ENCODE measurements around the gene RNLS. TPM values are rescaled to one million over a fixed set of nuclear protein-coding genes. Genes with fewer than 3 reads are reported as not detected.

Gene RNLS
- total RNA-seq, 1 experiment from 2014 or later = 0.45 TPM

DNA sequence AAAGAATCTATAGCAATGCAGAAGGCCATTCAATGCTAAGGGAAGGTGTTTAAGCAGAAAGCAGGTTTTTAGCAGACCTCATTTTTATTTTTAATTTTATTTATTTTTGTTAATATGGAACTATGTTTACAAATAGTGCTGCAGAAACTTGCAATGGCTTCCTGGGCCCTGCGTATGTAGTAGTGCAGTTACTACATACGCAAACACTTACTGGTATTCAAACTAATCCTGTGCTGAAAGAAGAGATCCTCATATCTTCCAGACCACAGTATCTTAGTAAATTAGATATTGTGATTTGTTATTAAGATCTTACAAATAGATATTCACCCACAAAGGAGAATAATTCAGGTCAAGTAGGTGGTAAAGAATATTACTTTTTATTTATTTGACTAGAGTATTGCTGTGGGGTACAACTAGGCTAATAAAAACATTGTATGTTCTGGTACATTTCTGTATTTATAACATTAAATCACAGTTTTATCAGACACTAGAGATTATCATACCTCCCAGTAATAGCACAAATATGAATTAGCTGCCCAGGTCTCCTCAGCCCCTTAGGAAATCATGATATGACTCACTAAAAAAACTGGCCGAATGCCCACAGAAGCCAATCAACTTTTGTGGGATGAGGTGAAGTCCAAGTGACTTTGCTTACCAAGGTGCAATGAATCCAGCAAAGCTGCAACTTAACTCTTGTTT is 57.6 kb downstream of the RNLS start:
- DNase-seq (ENCODE audit: extremely low read depth, low read depth) = peak; percentile 18

DNA sequence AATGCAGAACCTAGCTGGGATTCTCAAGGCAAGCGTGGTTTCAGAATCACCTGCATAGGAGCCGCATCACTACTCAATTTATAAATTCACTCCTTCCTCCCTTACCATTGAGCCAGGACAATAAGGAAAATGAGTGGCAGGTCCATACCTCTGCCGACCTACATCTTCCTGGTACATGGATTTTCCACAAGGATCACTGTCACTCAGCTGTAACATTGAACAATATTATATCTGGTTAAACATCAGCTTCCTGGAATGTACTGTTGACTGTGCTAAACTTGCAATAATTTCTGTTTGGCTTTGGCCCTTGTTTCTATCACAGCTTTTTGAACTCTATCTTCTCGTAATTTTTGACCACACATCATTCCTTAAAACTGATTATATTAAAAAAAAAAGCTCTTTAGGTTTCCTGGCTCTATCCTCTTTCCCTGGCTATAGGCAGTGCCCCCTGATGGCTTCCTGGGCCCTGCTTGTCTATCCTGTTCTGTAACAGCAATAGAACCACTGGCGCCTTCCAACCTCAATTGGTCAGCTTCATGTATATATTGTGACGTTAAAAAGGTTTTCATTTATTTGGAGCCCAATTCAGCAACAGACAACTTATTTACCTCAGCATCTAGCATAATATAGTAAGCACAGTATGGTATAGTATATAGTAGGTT is 59.2 kb downstream of the RNLS start:
- no peak for DNase-seq (ENCODE audit: extremely low read depth, low read depth)

DNA sequence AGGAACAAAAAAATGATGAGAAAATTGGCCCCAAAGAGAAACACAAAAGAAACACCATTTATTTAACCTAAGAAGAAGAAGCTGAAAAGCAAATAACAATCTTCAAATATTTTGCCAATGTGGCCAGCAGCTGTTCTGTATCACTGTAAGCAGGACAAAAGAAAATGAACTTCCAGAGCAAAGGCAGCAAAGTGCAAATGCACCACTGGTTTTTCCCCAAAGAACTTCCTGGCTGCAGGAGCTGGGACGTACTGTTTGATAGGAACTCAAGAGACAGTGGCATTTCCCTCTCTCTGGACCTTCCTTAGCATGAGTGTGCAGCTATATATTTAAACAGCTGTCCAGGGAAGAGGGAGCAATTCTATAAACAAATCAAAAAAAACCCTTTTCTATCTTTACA is 60.4 kb downstream of the RNLS start:
- no peak for DNase-seq (ENCODE audit: extremely low read depth, low read depth)

DNA sequence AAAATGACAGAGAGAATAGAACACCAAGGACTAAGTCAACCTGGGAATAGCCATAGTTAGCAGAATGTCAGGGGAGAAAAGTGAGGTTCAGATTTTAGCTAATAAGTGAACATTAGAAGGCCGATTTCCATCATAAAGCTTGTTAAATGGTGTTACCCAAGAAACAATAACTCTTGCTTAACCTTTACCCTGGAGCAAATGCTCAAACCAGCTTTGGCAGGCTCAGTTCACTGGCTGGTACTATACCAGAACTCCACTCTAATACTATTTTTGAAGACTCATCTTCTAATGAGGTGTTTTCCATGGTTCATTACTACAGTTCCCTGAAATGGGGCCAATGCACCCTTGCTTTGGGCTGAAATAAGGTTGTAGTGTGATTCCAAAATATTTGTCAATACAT is 61.3 kb downstream of the RNLS start:
- DNase-seq (ENCODE audit: extremely low read depth, low read depth) = no peak

DNA sequence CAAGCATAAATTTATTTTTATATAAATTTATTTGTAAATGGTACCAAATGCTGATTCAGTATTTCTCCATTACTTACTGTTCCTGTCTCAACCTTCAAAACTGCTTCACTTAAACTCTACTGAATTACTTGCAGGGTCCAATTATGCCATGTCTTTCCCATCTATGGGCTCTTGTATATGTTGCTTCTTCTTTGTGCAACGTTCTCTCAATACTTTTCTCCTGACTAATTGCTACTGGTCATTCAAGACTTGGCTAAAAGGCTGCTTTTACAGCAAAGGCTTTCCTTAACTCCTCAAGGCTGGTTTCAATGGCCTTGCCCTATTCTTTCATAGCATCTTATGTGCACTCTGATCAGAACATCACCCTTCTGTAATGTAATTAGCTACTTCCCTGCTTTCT is 67.9 kb downstream of the RNLS start:
- DNase-seq (ENCODE audit: extremely low read depth, low read depth) = no peak

DNA sequence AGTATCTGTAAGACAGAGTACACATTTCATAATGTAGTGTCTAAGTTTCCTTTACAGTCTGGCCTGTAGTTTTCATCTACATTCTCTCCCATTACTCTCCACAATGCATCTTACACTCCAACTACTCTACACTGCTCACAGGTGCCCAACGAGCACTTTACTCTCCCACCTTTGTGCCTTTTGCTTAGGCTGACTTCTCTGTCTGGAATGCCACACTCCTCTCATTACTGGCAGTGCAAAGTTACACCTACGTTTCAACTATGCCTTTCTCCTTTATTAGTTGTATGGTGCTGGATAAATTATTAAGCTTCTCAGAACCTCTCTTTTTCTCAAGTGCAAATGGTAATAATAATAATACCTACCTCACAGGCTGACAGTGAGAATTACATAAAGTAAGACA is 70.5 kb downstream of the RNLS start:
- DNase-seq (ENCODE audit: extremely low read depth, low read depth) = no peak

DNA sequence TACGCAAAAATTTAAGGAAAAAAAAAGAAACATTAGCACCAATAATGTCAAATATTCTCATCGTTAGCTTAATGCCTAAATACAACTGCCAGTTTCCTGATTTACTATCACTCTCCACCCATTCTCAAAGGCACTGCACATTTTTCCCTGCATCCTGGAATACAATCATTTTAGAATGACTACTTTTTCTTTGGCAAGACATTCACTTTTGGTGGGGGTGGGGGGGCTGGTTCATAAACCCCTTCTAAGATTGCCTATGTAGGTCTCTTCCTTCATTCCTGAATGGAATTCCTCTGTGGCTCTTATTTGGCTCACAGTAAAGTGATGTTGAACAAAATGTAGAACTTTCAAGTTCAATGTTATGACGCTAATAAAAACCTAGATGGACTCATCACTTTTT is 74.3 kb downstream of the RNLS start:
- DNase-seq (ENCODE audit: extremely low read depth, low read depth) = no peak

DNA sequence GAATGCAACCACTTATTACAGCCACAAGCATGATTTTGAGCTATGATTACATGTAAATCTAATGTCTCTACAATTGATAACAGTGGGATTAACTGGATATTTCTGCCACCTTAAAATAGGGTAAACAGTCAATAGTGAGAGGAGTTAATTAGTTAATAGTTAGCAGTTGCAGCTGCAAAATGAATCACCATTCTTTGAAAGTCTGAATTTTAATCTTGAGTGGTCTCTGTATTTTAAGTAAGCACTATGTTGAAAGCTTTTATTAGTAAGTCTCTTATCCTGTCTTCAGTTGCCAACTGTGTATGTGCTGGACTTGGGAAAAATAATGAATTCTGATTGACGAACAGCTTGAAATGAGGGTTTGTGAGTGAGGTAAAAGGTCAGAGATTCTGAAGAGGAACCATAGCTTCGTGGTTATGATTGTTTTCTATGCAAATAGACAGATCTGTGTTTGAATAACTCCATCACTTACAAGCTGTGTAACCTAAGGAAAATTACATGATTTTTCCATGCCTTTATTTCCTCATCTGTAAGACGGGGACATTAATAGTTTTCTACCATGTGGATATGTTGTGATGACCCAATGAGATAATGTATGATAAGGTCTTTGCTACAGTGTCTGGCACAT is 75.2 kb downstream of the RNLS start:
- DNase-seq (ENCODE audit: extremely low read depth, low read depth) = no peak

DNA sequence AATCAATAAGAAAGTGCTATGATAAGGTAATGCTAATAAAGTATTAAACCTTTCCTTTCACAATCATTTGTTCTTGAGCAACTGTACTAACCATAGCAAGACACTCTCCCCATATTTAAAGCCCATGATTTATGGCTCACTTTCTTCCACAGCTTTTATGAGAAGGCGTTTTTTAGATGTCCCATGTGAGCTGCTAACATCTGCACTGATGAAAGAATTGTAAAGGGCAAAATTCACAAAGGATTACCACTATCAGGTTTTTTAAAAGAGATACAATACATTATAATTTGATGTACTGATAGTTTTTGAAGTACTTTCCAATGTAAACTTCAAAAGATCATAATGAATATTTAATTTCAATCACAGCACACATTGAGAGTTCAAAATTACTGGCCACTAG is 75.7 kb downstream of the RNLS start:
- no peak for DNase-seq (ENCODE audit: extremely low read depth, low read depth)

DNA sequence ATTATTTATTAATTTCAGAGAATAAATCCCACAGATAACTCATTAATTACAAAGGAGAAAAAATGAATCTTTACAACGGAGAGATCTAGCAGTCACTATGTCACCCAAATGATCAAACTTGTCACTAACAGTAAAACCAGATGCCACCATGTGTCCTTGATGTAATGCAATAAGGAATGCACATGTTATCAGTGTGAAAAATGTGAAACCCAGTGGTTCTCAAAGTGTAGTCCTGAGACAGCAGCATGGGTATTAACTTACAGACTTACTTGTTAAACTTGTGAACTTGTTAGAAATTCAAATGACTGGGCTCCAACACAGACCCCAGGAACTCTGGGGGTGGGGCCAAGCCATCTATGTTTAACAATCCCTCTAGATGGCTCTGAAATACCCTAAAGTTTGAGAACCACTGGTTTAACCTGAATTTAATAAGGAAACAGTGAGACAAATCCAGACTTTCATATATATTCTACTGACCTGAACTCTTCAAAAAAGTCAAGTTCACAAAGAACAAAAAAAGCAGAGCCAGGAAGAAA is 77.4 kb downstream of the RNLS start:
- DNase-seq (ENCODE audit: extremely low read depth, low read depth) = no peak

DNA sequence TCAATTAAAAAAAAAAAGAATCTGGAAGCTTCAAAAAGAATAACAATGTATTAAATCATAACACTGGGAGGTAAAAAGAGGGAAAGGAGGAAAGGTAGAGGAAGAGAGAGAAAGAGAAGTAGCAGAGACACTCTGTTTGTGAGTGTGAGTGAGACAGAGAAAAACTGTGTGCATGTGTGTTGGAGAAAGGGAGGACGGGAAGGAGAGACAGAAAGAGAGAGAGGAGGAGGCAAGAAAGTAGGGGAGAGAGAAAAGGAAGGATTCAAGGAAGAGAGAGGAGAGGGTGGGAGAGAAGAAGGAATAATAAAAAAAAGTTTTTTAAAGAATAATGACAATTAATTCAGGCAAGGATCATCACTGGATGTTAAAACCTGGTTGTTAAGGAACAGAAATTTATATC is 77.9 kb downstream of the RNLS start:
- no peak for DNase-seq (ENCODE audit: extremely low read depth, low read depth)

DNA sequence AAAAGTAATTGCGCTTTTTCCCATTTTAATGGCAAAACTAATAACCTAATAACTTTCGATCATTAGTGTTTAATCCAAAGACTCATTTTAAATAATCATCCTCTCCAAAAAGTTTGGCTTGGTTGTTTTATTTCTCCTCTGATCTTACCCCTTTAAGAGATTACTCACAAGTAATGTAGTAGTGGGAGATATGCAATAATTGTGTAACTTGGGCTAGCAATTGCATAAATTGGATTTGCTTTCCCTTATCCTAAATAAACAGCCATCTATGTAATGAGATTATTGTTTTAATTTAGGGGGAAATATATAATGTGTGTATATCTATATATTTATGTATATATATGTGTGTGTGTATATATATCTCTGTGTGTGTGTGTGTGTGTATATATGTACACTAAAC is 82.5 kb downstream of the RNLS start:
- no peak for DNase-seq (ENCODE audit: extremely low read depth, low read depth)

DNA sequence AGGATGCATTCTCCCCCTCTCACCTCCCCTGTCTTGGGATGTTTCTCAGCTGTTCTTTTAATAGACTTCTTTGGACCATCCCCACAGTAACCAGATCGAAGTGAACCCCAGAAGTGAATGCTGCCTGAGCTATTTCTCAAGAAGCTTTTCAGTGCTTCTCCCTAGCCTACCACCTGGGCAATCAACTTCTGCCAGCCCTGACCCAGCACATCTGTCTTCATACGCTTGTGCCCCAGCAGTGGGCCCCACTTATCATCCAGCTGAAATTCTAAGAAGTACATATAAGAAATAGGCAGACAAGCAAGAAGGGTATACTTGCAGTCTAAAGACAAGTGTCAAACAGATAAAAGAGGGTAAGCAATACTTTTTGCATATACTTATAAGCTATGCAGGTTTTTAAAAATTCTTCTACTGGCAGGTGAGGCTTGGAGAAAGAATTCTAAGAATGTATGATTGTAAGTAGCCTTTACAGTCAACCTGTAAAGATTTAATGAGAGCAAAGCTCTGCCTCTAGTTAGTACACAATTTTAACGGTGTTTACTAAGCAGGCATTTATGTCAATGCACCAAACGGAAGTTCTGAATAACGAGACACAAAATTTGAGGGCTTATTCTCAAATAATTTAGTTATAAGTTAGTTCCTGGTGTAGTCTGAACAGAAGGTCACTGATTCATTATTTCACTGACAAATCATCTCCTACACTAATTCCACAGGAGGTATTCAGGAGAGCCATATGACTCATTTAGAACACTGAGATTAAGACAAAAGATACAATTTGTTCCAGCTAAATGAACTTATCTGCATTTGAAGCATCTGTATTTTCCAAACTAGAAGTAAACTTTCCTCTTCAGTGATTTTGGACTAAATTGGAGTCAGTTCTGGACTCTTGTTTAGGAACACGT is 83.3 kb downstream of the RNLS start:
- no peak for DNase-seq (ENCODE audit: extremely low read depth, low read depth)

DNA sequence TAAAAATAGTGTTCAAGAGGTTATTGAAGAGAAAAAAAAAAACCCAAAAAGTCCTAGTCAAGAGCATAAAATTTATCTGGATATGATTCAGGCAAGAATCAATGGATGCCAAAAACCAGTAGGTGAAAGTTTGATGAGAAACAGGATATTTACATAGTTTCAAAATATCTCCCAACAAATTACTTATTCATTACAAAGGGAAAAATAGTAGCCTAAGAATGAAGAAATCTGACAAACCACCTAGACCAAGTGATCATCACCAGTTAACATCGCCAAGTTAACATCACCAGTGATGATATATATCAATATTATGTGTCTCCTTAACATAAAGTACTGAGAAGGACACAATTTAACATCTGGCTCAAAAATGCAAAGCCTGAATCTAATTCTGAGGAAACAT is 85.2 kb downstream of the RNLS start:
- no peak for DNase-seq (ENCODE audit: extremely low read depth, low read depth)

DNA sequence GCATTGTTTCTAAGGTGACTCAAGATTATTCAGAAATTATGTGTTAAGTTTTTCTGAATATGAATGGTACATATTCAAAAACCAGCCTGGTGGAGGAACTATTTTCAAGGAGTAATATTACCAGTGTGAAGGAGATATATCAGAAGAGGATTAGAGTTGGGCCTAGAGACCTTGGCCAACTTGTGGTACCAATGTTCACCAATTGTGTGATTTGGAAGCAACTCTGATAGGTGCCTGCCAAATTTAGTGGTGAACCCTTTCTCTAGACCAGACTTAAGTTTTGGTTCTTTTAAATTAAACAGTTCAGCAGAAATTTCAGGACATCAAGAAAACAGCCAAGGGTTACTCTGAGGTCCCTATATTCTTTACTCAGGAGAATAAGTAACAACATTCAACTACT is 88.6 kb downstream of the RNLS start:
- no peak for DNase-seq (ENCODE audit: extremely low read depth, low read depth)

DNA sequence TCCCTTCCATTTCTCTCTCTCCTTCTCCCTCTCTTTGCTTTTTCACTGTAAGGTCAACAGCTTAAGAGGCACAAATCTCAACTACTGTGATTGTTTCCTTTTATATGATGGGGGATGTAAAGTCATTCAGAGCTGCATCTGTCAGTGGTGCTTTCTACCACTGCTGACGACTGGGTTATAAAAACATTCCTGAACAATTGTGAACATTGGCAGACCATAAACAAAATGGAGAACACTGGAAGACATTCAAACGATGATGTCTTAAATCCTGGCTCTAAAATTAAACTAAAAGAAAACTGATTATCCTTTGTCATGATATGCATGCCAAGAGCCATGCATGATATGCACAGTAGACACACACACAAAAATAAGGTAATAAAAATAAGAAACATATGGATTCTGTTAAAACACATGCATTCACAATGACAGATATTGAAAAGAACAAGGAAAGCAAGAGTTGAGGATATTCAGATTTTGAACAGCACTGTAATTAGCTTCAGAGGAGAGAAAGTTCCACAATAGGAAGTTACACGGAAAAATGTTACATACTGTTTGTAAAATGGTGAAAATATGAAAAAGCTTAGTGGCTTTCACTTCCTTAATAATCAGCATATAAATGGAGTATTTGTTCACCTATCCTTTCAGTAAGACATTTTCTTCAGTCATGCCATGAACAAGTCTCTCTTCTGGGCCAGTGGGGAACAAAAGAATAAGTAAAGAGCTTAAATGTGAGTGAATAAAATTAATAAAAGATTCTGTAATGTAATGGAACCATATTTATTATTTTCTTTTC is 89.2 kb downstream of the RNLS start:
- no peak for DNase-seq (ENCODE audit: extremely low read depth, low read depth)

DNA sequence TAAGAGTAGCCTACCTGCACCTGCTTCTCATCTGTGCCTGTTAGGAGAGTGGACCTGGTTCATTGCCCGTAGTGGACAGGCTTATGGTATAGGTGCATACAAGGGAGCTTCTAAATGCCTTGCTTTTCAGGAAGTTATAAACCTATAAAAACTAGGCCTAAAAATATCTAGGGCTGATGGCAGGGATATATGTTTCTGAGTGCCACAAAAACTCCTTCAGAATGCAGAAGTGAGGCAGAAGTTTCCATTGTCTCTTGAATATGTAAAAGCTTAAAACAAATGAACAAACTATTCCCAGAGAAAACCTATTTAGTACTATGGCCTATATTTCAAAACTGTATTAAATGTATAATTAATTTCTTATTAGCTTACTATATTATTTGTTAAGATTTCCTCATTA is 91.8 kb downstream of the RNLS start:
- DNase-seq (ENCODE audit: extremely low read depth, low read depth) = no peak

DNA sequence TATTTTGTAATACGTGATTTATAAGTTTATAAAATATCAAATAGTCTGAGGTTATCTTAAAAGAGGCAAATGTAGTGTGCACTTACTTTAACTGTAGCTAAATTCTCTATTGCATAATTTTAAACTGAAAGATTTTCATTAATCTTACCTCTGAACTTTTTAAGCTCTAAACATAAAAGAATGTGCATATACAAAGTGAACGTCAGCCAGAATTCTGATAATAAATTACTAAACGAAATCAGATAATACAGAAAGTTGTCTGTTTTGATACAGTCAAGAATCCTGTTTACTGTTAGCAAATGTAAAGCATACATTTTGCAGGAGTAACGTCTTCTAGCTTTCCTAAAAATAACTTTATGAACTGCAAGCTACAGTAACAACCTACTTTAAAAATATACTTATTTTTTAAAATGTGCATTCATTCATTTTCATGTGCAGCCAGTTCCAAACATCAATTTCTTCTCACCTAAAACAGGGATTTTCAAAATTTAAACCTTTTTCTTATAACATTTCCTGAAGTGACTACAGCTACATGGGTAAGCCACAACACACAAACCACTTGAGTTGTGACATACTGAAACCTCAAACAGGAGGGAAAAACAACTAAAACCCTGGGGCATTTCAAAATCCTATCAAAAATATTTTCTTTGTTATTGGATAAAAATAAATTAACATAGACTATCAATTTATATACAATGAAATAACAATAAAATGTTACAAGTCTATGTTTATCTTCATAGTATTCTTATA is 92.7 kb downstream of the RNLS start:
- DNase-seq (ENCODE audit: extremely low read depth, low read depth) = no peak

DNA sequence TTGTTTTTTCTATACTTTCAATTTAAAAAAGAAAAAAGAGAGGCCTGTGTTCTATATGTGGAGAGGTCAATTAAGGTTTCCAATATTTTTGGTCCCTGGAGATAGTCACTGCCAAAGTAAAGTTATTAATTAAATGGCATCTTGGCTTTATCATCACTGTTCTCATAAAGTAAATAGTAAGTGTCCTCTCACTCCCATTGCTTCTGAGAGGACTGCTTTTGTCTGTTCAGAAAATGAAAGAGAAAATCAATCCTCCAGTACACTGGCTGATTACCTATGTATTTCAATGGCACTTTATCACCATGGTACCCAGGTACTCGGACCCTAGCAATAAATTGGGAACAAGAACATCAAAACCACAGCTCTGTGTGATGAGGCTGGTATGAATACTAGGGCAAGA is 94.0 kb downstream of the RNLS start:
- DNase-seq (ENCODE audit: extremely low read depth, low read depth) = no peak

Measured in NCI-H460 (cell line).